ENCODE results near the gene NID2. TPM values are rescaled to one million over a fixed set of nuclear protein-coding genes. Genes with fewer than 3 reads are reported as not detected.

NID2 gene
- polyA plus RNA-seq, 1 experiment: 413 TPM

- no peak for TF ChIP-seq CTCF (IDR thresholded peaks at IDR 0.05; ENCODE audit: low read depth, low read length)
- CTCF ChIA-PET: interaction anchor here (0.7 to 1.7 kb wide), 4 partner anchors 9 to 85 kb away, joined by 3 to 8 read pairs (median 4); no protein-coding TSS in a partner anchor
- POLR2A ChIA-PET: interaction anchor here (1.3 to 4.1 kb wide), 5 partner anchors 11 to 36 kb away, joined by 4 to 61 read pairs (median 5); partner anchors contain the start of gene NID2
- Histone ChIP-seq H3K9me3 (ENCODE audit: control insufficient read depth, insufficient read depth, low read length) (no peaks in the 10 kb centered on the region), H3K27ac (ENCODE audit: low read depth, low read length) (peak overlapping the region; percentile 89), H3K27me3 (ENCODE audit: control insufficient read depth, insufficient read depth, low read length) (no peaks in the 10 kb centered on the region), H3K4me3 (ENCODE audit: low read depth, low read length) (no peak overlapping the region)
- peak; percentile 72 for DNase-seq (ENCODE audit: low read depth, low spot score)
Observed at GRCh38 chr14:52080808-52081755, 12.2 kb upstream of the NID2 start.

GRCh38 chr14:52080158-52080800 is 11.4 kb upstream of the NID2 start:
- ChIA-PET POLR2A (interaction anchor here (0.7 to 4.1 kb wide), 6 partner anchors 10 to 85 kb away, joined by 3 to 61 read pairs (median 4); partner anchors contain the start of gene NID2), CTCF (interaction anchor here (0.8 to 1.7 kb wide), 4 partner anchors 8 to 84 kb away, joined by 3 to 8 read pairs (median 4); no protein-coding TSS in a partner anchor)
- Histone ChIP-seq H3K9me3 (ENCODE audit: control insufficient read depth, insufficient read depth, low read length) (no peaks in the 10 kb centered on the region), H3K27ac (ENCODE audit: low read depth, low read length) (peak overlapping the region; percentile 89), H3K27me3 (ENCODE audit: control insufficient read depth, insufficient read depth, low read length) (no peaks in the 10 kb centered on the region), H3K4me3 (ENCODE audit: low read depth, low read length) (no peak overlapping the region)
- DNase-seq (ENCODE audit: low read depth, low spot score): no peak
- TF ChIP-seq CTCF (IDR thresholded peaks at IDR 0.05; ENCODE audit: low read depth, low read length): no peak

GRCh38 chr14:52079239-52079959 is 10.5 kb upstream of the NID2 start:
- no peak for TF ChIP-seq CTCF (IDR thresholded peaks at IDR 0.05; ENCODE audit: low read depth, low read length)
- Histone ChIP-seq H3K4me3 (ENCODE audit: low read depth, low read length) (no peak overlapping the region), H3K27me3 (ENCODE audit: control insufficient read depth, insufficient read depth, low read length) (no peaks in the 10 kb centered on the region), H3K27ac (ENCODE audit: low read depth, low read length) (peak overlapping the region; percentile 59), H3K9me3 (ENCODE audit: control insufficient read depth, insufficient read depth, low read length) (no peaks in the 10 kb centered on the region)
- DNase-seq (ENCODE audit: low read depth, low spot score): peak; percentile 30
- ChIA-PET CTCF (interaction anchor here (0.8 to 1.0 kb wide), 3 partner anchors 9 to 84 kb away, joined by 3 to 5 read pairs (median 3); no protein-coding TSS in a partner anchor), POLR2A (interaction anchor here (0.7 to 4.1 kb wide), 5 partner anchors 9 to 84 kb away, joined by 3 to 61 read pairs (median 5); partner anchors contain the start of gene NID2)

GRCh38 chr14:52078721-52079120 is 9.9 kb upstream of the NID2 start:
- Histone ChIP-seq H3K27ac (ENCODE audit: low read depth, low read length) (no peak overlapping the region), H3K4me3 (ENCODE audit: low read depth, low read length) (no peak overlapping the region)
- CTCF ChIA-PET: interaction anchor here (0.9 to 1.0 kb wide), 2 partner anchors 9 to 83 kb away, joined by 3 to 5 read pairs; no protein-coding TSS in a partner anchor

More at GRCh38 chr14:52078721-52079120, 9.9 kb upstream of the NID2 start:
- Histone ChIP-seq H3K9me3 (ENCODE audit: control insufficient read depth, insufficient read depth, low read length) (no peaks in the 10 kb centered on the region), H3K27me3 (ENCODE audit: control insufficient read depth, insufficient read depth, low read length) (no peaks in the 10 kb centered on the region)
- TF ChIP-seq CTCF (IDR thresholded peaks at IDR 0.05; ENCODE audit: low read depth, low read length): no peak
- POLR2A ChIA-PET: interaction anchor here (3.4 to 4.1 kb wide), 2 partner anchors 9 to 32 kb away, joined by 46 to 61 read pairs; partner anchors contain the start of gene NID2
- DNase-seq (ENCODE audit: low read depth, low spot score): no peak

Data from AG04450 (cell line).